SJSA1 (cell line): ENCODE measurements around the gene ALKBH5. TPM values are rescaled to one million over a fixed set of nuclear protein-coding genes. Genes with fewer than 3 reads are reported as not detected.

Experiments
- DNase-seq, 2 experiments: peaks; one replicate each; pipeline ENCODE4 v3.0.0-alpha.2; 2015 to 2020; ENCODE audit warnings: low spot score in 2 of 2, low read depth in 1 of 2
- H3K27ac ChIP-seq: fragments of 250-450 bp; sonication (Bioruptor Pico); 2 replicates; pipeline ENCODE4 v1.5.1; 2020; ENCODE audit warnings: mild to moderate bottlenecking, moderate library complexity
- H3K27me3 ChIP-seq: fragments of 250-450 bp; sonication (Bioruptor Pico); replicated peaks from 2 replicates; pipeline ENCODE4 v1.5.1; 2020; ENCODE audit warnings: mild to moderate bottlenecking, moderate library complexity
- H3K36me3 ChIP-seq: fragments of 250-450 bp; sonication (Bioruptor Pico); 2 replicates; pipeline ENCODE4 v1.5.1; 2020; ENCODE audit warnings: mild to moderate bottlenecking
- H3K4me1 ChIP-seq: fragments of 250-450 bp; sonication (Bioruptor Pico); replicated peaks from 2 replicates; pipeline ENCODE4 v1.6.1; 2021; ENCODE audit warnings: mild to moderate bottlenecking
- H3K4me3 ChIP-seq: fragments of 250-450 bp; sonication (Bioruptor Pico); 2 replicates; pipeline ENCODE4 v1.5.1; 2020; ENCODE audit warnings: mild to moderate bottlenecking
- H3K9me3 ChIP-seq: fragments of 250-450 bp; sonication (Bioruptor Pico); replicated peaks from 2 replicates; pipeline ENCODE4 v1.5.1; 2020; ENCODE audit warnings: mild to moderate bottlenecking
- total RNA-seq: library from RNA; depleted of rRNA; stranded (reverse); fragments of >200 nt; shearing (Covaris generic); gene quantifications from 2 replicates; pipeline ENCODE4 v1.2.3, GENCODE V29; 2014; rRNA removed

Gene ALKBH5
- 52.3 and 61.3 TPM in 2 replicates for total RNA-seq

DNA sequence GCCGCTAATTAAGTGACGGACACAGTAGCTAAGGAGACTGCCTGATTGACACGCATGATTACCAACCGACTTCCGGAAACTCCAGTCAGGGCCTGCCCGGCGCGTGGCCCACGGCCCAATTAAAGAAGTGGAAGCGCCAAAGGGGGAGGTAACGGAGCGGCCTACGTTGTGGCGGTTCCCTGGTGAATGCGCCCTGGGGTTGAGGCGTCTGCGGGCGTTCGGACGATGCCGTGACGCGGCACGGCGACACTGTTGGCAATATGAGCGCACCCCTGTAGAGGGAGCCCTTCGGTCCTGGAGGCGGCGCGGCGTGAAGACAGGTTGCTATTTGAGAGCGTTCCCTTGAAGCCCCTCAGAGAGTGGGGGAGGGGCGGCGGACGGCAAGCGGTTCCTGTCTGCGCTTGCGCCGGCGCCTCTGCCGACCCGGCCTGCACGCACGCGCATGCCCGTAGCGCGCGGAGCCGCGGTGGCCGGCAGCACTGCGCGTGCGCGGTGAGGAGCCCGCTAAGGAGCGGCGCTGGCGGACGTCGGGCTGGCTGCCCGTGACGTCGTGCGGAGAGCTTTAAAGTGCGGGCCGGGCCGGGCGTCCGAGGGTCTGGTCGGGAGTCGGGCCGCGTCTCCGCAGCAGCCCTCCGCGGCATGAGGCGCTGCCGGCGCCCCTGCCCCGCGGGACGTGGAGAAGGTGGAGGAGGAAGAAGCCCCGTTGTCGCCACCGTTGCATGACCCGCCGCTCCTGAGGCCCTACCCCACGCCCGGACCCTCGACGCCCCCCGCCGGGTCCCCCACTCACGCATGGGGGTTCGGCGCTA lies at the start of gene ALKBH5:
Gene ALKBH5, plus strand, starts transcription at position 495 of the 809 bp plus-strand sequence. CDS start 416 bp downstream, outside the sequence.
- peak; percentile 99 for DNase-seq
- Histone ChIP-seq H3K36me3 (peaks cover 49% of the 10 kb centered on the region), H3K4me1 (peaks cover 46% of the 10 kb centered on the region), H3K9me3 (no peaks in the 10 kb centered on the region), H3K27me3 (no peaks in the 10 kb centered on the region), H3K4me3 (peak within 1 kb of the TSS; percentile 53), H3K27ac (peak within 1 kb of the TSS; percentile 87)

- Histone ChIP-seq H3K4me3 (no peak overlapping the region), H3K36me3 (no peaks in the 10 kb centered on the region), H3K27ac (no peak overlapping the region), H3K27me3 (no peaks in the 10 kb centered on the region), H3K4me1 (no peaks in the 10 kb centered on the region), H3K9me3 (no peaks in the 10 kb centered on the region)
- no peak for DNase-seq
Observed at GRCh38 chr17:18136357-18136756, 47.3 kb upstream of the ALKBH5 start.

- H3K4me3 ChIP-seq = no peak overlapping the region
- H3K9me3 ChIP-seq = no peaks in the 10 kb centered on the region
- no peak for DNase-seq
- H3K27ac ChIP-seq = no peak overlapping the region
- H3K36me3 ChIP-seq = no peaks in the 10 kb centered on the region
- no peaks in the 10 kb centered on the region for H3K4me1 ChIP-seq
- no peaks in the 10 kb centered on the region for H3K27me3 ChIP-seq
Observed at GRCh38 chr17:18138065-18138749, 45.4 kb upstream of the ALKBH5 start.

- Histone ChIP-seq H3K27ac (no peak overlapping the region), H3K9me3 (no peaks in the 10 kb centered on the region), H3K4me1 (no peaks in the 10 kb centered on the region), H3K36me3 (no peaks in the 10 kb centered on the region), H3K4me3 (no peak overlapping the region), H3K27me3 (no peaks in the 10 kb centered on the region)
- no peak for DNase-seq
Observed at GRCh38 chr17:18139092-18139491, 44.5 kb upstream of the ALKBH5 start.

- Histone ChIP-seq H3K36me3 (no peaks in the 10 kb centered on the region), H3K9me3 (no peaks in the 10 kb centered on the region), H3K27ac (no peak overlapping the region), H3K4me3 (no peak overlapping the region), H3K27me3 (no peaks in the 10 kb centered on the region), H3K4me1 (no peaks in the 10 kb centered on the region)
- DNase-seq = no peak
Observed at GRCh38 chr17:18139498-18139897, 44.1 kb upstream of the ALKBH5 start.

GRCh38 chr17:18139949-18140348 lies 43.7 kb upstream of the ALKBH5 start:
- no peak for DNase-seq
- Histone ChIP-seq H3K4me3 (no peak overlapping the region), H3K36me3 (no peaks in the 10 kb centered on the region), H3K9me3 (no peaks in the 10 kb centered on the region), H3K27ac (no peak overlapping the region), H3K27me3 (no peaks in the 10 kb centered on the region), H3K4me1 (no peaks in the 10 kb centered on the region)

DNA sequence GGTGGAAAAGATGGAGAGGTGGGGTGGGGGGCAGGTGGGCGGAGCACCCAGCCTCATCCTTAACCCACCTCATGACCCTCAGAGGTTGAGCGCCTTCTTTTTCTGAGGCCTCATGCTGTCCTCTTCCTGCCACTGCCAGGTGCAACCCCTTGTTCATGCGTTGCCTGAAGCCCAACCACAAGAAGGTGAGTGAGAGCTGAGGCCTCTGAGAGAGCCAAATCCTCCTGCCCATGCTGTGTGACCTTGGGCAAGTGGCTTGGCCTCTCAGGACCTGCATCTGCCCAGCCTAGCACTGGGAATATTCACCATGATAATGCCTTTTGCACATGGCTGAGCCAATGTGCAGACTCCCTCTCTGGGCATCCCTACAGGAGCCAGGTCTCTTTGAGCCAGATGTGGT lies 43.0 kb upstream of the ALKBH5 start:
- Histone ChIP-seq H3K36me3 (no peaks in the 10 kb centered on the region), H3K27ac (no peak overlapping the region), H3K4me3 (no peak overlapping the region), H3K27me3 (no peaks in the 10 kb centered on the region), H3K4me1 (no peaks in the 10 kb centered on the region), H3K9me3 (no peaks in the 10 kb centered on the region)
- no peak for DNase-seq

DNA sequence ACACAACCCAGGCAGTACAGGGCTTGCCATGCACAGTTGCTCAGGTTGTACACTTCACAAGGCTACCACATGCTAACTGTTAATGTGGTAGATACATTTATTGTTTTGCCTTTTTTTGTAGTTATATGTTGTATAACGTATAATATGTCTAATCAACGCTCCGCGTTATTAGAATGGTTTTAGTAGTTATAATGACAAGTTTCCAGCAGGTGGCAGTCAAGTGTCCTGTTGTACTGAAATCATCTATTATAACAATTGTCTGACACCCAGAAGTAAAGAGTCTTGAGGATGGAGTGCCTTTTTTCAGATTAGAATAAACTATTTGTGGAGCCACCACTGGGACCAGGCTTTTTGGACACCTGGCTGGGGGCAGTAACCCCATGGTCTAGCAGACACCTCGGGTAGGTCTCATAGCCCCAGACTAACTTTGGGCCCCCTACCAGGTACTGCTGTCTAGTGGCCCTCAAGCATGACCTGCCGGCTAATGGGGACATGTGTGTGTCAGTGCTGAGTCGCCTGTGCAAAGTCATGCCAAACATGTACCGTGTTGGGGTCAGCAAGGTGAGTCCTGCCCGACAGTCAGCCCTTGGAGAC lies 42.3 kb upstream of the ALKBH5 start:
- Histone ChIP-seq H3K27ac (no peak overlapping the region), H3K36me3 (no peaks in the 10 kb centered on the region), H3K27me3 (no peaks in the 10 kb centered on the region), H3K4me3 (no peak overlapping the region), H3K9me3 (no peaks in the 10 kb centered on the region), H3K4me1 (no peaks in the 10 kb centered on the region)
- DNase-seq = peak in 1 of 2 experiments; percentile 38

- H3K27ac ChIP-seq = no peak overlapping the region
- H3K4me1 ChIP-seq = no peaks in the 10 kb centered on the region
- H3K27me3 ChIP-seq = no peaks in the 10 kb centered on the region
- H3K9me3 ChIP-seq = no peaks in the 10 kb centered on the region
- H3K4me3 ChIP-seq = no peak overlapping the region
- no peaks in the 10 kb centered on the region for H3K36me3 ChIP-seq
- no peak for DNase-seq
Observed at GRCh38 chr17:18142417-18142816, 41.2 kb upstream of the ALKBH5 start.

- Histone ChIP-seq H3K27me3 (no peaks in the 10 kb centered on the region), H3K4me1 (no peaks in the 10 kb centered on the region), H3K27ac (no peak overlapping the region), H3K36me3 (no peaks in the 10 kb centered on the region), H3K9me3 (no peaks in the 10 kb centered on the region), H3K4me3 (no peak overlapping the region)
- no peak for DNase-seq
Observed at GRCh38 chr17:18143044-18143936, 40.3 kb upstream of the ALKBH5 start.

DNA sequence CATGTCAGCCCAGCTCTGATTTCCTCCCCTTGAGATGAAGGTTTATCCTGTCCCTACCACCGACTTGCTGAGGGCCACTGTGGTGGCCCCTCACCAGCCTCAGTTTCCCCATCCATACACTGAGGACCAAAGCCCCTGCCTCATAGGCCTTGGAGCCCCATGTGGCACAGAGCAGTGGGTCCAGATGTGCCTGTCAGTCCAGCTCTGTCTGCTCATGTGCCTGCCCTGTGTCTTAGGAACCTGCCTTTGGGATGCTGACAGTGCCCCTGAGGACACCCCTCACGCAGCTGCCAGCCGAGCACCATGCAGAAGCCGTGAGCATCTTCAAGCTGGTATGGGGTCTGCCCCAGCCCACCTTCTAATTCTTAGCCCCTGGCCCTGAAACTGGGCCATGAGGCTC lies 39.4 kb upstream of the ALKBH5 start:
- no peak overlapping the region for H3K27ac ChIP-seq
- no peaks in the 10 kb centered on the region for H3K36me3 ChIP-seq
- H3K27me3 ChIP-seq = no peaks in the 10 kb centered on the region
- H3K9me3 ChIP-seq = no peaks in the 10 kb centered on the region
- no peak overlapping the region for H3K4me3 ChIP-seq
- no peak for DNase-seq
- H3K4me1 ChIP-seq = no peaks in the 10 kb centered on the region

GRCh38 chr17:18144855-18145254 lies 38.8 kb upstream of the ALKBH5 start:
- H3K27me3 ChIP-seq = no peaks in the 10 kb centered on the region
- no peak for DNase-seq
- H3K9me3 ChIP-seq = no peaks in the 10 kb centered on the region
- H3K27ac ChIP-seq = no peak overlapping the region
- no peaks in the 10 kb centered on the region for H3K4me1 ChIP-seq
- no peak overlapping the region for H3K4me3 ChIP-seq
- H3K36me3 ChIP-seq = no peaks in the 10 kb centered on the region

- no peaks in the 10 kb centered on the region for H3K36me3 ChIP-seq
- no peaks in the 10 kb centered on the region for H3K4me1 ChIP-seq
- no peaks in the 10 kb centered on the region for H3K27me3 ChIP-seq
- no peaks in the 10 kb centered on the region for H3K9me3 ChIP-seq
- DNase-seq = no peak
- H3K4me3 ChIP-seq = no peak overlapping the region
- no peak overlapping the region for H3K27ac ChIP-seq
Observed at GRCh38 chr17:18145811-18146210, 37.8 kb upstream of the ALKBH5 start.
